Measurements from ENCODE around the gene PROZ. TPM values are rescaled to one million over a fixed set of nuclear protein-coding genes. Genes with fewer than 3 reads are reported as not detected.

The PROZ gene
- total and polyA plus RNA-seq, 5 donors from 2014 or later: 0.15 TPM; not detected in 3

- H3K27ac Mint-ChIP-seq: no peak overlapping the region
- no peak overlapping the region for H3K4me3 ChIP-seq (ENCODE audit: low read depth, low read length)
Observed at GRCh38 chr13:113129480-113129879, 29.0 kb upstream of the PROZ start.

GRCh38 chr13:113129921-113130750 is 28.3 kb upstream of the PROZ start:
- peak in 1 of 2 donors; percentile 39 for ATAC-seq (ENCODE audit: low read depth in 2 of 2)
- H3K27ac Mint-ChIP-seq: no peak overlapping the region
- peaks cover 45% of the 10 kb centered on the region for H3K27me3 Mint-ChIP-seq

More at GRCh38 chr13:113129480-113129879, 29.0 kb upstream of the PROZ start:
- H3K27ac ChIP-seq (ENCODE audit: insufficient read depth, low read length, poor library complexity, severe bottlenecking): no peak overlapping the region
- no peaks in the 10 kb centered on the region for H3K9me3 ChIP-seq (ENCODE audit: control insufficient read depth in 2 of 2, low read length in 2 of 2)
- H3K4me1 ChIP-seq (ENCODE audit: control insufficient read depth, insufficient read depth, low read length, poor library complexity, severe bottlenecking): peaks cover 5% of the 10 kb centered on the region
- ATAC-seq (ENCODE audit: low read depth in 2 of 2) (no peak), DNase-seq (no peak)
- Mint-ChIP-seq H3K27me3 (peaks cover 44% of the 10 kb centered on the region), H3K4me1 (peaks cover 0 to 5% (median 0%) of the 10 kb centered on the region in 4 donors), H3K9me3 (peaks cover 0 to 6% (median 0%) of the 10 kb centered on the region in 7 donors), H3K36me3 (no peaks in the 10 kb centered on the region), H3K4me3 (peak overlapping the region in 1 of 4 donors; percentile 73)
- no peaks in the 10 kb centered on the region for H3K36me3 ChIP-seq (ENCODE audit: control insufficient read depth, insufficient read depth, low read length)
- H3K27me3 ChIP-seq (ENCODE audit: control insufficient read depth, insufficient read depth, low read length): peaks cover 22% of the 10 kb centered on the region

GRCh38 chr13:113135281-113135760 is 23.1 kb upstream of the PROZ start:
- peaks cover 15% of the 10 kb centered on the region for H3K27me3 ChIP-seq (ENCODE audit: control insufficient read depth, insufficient read depth, low read length)
- no peaks in the 10 kb centered on the region for H3K4me1 ChIP-seq (ENCODE audit: control insufficient read depth, insufficient read depth, low read length, poor library complexity, severe bottlenecking)
- no peaks in the 10 kb centered on the region for H3K9me3 ChIP-seq (ENCODE audit: control insufficient read depth in 2 of 2, low read length in 2 of 2)
- no peak overlapping the region for H3K27ac ChIP-seq (ENCODE audit: insufficient read depth, low read length, poor library complexity, severe bottlenecking)
- Mint-ChIP-seq H3K4me1 (no peaks in the 10 kb centered on the region), H3K36me3 (no peaks in the 10 kb centered on the region), H3K9me3 (peaks cover 0 to 2% (median 0%) of the 10 kb centered on the region in 7 donors), H3K4me3 (no peak overlapping the region), H3K27ac (no peak overlapping the region), H3K27me3 (peaks cover 47% of the 10 kb centered on the region)
- H3K4me3 ChIP-seq (ENCODE audit: low read depth, low read length): no peak overlapping the region
- H3K36me3 ChIP-seq (ENCODE audit: control insufficient read depth, insufficient read depth, low read length): no peaks in the 10 kb centered on the region
- no peak for ATAC-seq (ENCODE audit: low read depth in 2 of 2)
- no peak for DNase-seq

More at GRCh38 chr13:113129921-113130750, 28.3 kb upstream of the PROZ start:
- no peak overlapping the region for H3K27ac ChIP-seq (ENCODE audit: insufficient read depth, low read length, poor library complexity, severe bottlenecking)
- peak in 1 of 3 donors; percentile 38 for DNase-seq
- peak overlapping the region in 1 of 4 donors; percentile 41 for H3K4me3 Mint-ChIP-seq
- no peaks in the 10 kb centered on the region for H3K9me3 ChIP-seq (ENCODE audit: control insufficient read depth in 2 of 2, low read length in 2 of 2)
- peaks cover 22% of the 10 kb centered on the region for H3K27me3 ChIP-seq (ENCODE audit: control insufficient read depth, insufficient read depth, low read length)
- no peak overlapping the region for H3K4me3 ChIP-seq (ENCODE audit: low read depth, low read length)
- H3K36me3 ChIP-seq (ENCODE audit: control insufficient read depth, insufficient read depth, low read length): no peaks in the 10 kb centered on the region
- no peaks in the 10 kb centered on the region for H3K36me3 Mint-ChIP-seq
- H3K4me1 Mint-ChIP-seq: peaks cover 0 to 5% (median 0%) of the 10 kb centered on the region in 4 donors
- H3K4me1 ChIP-seq (ENCODE audit: control insufficient read depth, insufficient read depth, low read length, poor library complexity, severe bottlenecking): peaks cover 5% of the 10 kb centered on the region
- peaks cover 0 to 8% (median 0%) of the 10 kb centered on the region in 7 donors for H3K9me3 Mint-ChIP-seq

- Mint-ChIP-seq H3K4me3 (no peak overlapping the region), H3K27ac (peak overlapping the region in 1 of 3 donors; percentile 32), H3K4me1 (no peaks in the 10 kb centered on the region), H3K27me3 (peaks cover 30% of the 10 kb centered on the region), H3K9me3 (peaks cover 0 to 2% (median 0%) of the 10 kb centered on the region in 7 donors), H3K36me3 (no peaks in the 10 kb centered on the region)
- no peaks in the 10 kb centered on the region for H3K36me3 ChIP-seq (ENCODE audit: control insufficient read depth, insufficient read depth, low read length)
- ATAC-seq (ENCODE audit: low read depth in 2 of 2) (no peak), DNase-seq (no peak)
- H3K27me3 ChIP-seq (ENCODE audit: control insufficient read depth, insufficient read depth, low read length): peaks cover 2% of the 10 kb centered on the region
- H3K9me3 ChIP-seq (ENCODE audit: control insufficient read depth in 2 of 2, low read length in 2 of 2): no peaks in the 10 kb centered on the region
- no peaks in the 10 kb centered on the region for H3K4me1 ChIP-seq (ENCODE audit: control insufficient read depth, insufficient read depth, low read length, poor library complexity, severe bottlenecking)
- no peak overlapping the region for H3K27ac ChIP-seq (ENCODE audit: insufficient read depth, low read length, poor library complexity, severe bottlenecking)
- H3K4me3 ChIP-seq (ENCODE audit: low read depth, low read length): no peak overlapping the region
Observed at GRCh38 chr13:113137691-113138298, 20.7 kb upstream of the PROZ start.

GRCh38 chr13:113138792-113139551 is 19.5 kb upstream of the PROZ start:
- Mint-ChIP-seq H3K4me1 (no peaks in the 10 kb centered on the region), H3K4me3 (no peak overlapping the region), H3K36me3 (no peaks in the 10 kb centered on the region), H3K9me3 (peaks cover 0 to 2% (median 0%) of the 10 kb centered on the region in 7 donors), H3K27ac (no peak overlapping the region), H3K27me3 (peaks cover 21% of the 10 kb centered on the region)
- ATAC-seq (ENCODE audit: low read depth in 2 of 2) (no peak), DNase-seq (no peak)
- Histone ChIP-seq H3K36me3 (ENCODE audit: control insufficient read depth, insufficient read depth, low read length) (no peaks in the 10 kb centered on the region), H3K4me1 (ENCODE audit: control insufficient read depth, insufficient read depth, low read length, poor library complexity, severe bottlenecking) (no peaks in the 10 kb centered on the region), H3K9me3 (ENCODE audit: control insufficient read depth in 2 of 2, low read length in 2 of 2) (no peaks in the 10 kb centered on the region), H3K4me3 (ENCODE audit: low read depth, low read length) (no peak overlapping the region), H3K27me3 (ENCODE audit: control insufficient read depth, insufficient read depth, low read length) (peaks cover 2% of the 10 kb centered on the region), H3K27ac (ENCODE audit: insufficient read depth, low read length, poor library complexity, severe bottlenecking) (no peak overlapping the region)

- Histone ChIP-seq H3K27ac (ENCODE audit: insufficient read depth, low read length, poor library complexity, severe bottlenecking) (no peak overlapping the region), H3K4me3 (ENCODE audit: low read depth, low read length) (no peak overlapping the region), H3K36me3 (ENCODE audit: control insufficient read depth, insufficient read depth, low read length) (no peaks in the 10 kb centered on the region), H3K4me1 (ENCODE audit: control insufficient read depth, insufficient read depth, low read length, poor library complexity, severe bottlenecking) (no peaks in the 10 kb centered on the region), H3K9me3 (ENCODE audit: control insufficient read depth in 2 of 2, low read length in 2 of 2) (no peaks in the 10 kb centered on the region), H3K27me3 (ENCODE audit: control insufficient read depth, insufficient read depth, low read length) (peaks cover 2% of the 10 kb centered on the region)
- Mint-ChIP-seq H3K36me3 (no peaks in the 10 kb centered on the region), H3K4me3 (no peak overlapping the region), H3K9me3 (peaks cover 0 to 2% (median 0%) of the 10 kb centered on the region in 7 donors), H3K27me3 (peaks cover 15% of the 10 kb centered on the region), H3K4me1 (no peaks in the 10 kb centered on the region), H3K27ac (no peak overlapping the region)
- DNase-seq: no peak
- no peak for ATAC-seq (ENCODE audit: low read depth in 2 of 2)
Observed at GRCh38 chr13:113139577-113139976, 18.9 kb upstream of the PROZ start.
